Neural progenitor cell (in vitro differentiated cells): ENCODE measurements around the gene PAEP. TPM values are rescaled to one million over a fixed set of nuclear protein-coding genes. Genes with fewer than 3 reads are reported as not detected.
"Not testable (repeated sequence)": the region's sequence is repeated elsewhere in the genome, so short reads cannot be mapped to it uniquely, and the experiment has no call there.

Experiments
- DNase-seq: peaks from one replicate; pipeline ENCODE4 v3.0.0-alpha.2; 2016; ENCODE audit warnings: low spot score
- H2AFZ ChIP-seq: fragments of 200-600 bp; sonication (generic); replicated peaks from 2 replicates; pipeline ENCODE4 v1.6.1; 2016; ENCODE audit warnings: antibody characterized with exemption
- H3F3A ChIP-seq: fragments of 200-600 bp; sonication (generic); 2 replicates; pipeline ENCODE4 v1.6.1; 2016; ENCODE audit warnings: antibody characterized with exemption, low read depth
- H3K27ac ChIP-seq: fragments of 200-600 bp; sonication (generic); 2 replicates; pipeline ENCODE4 v1.5.1; 2016; ENCODE audit warnings: mild to moderate bottlenecking
- H3K27me3 ChIP-seq: fragments of 200-600 bp; sonication (generic); 2 replicates; pipeline ENCODE4 v1.6.1; 2016; ENCODE audit warnings: mild to moderate bottlenecking, moderate library complexity
- H3K36me3 ChIP-seq: fragments of 200-600 bp; sonication (generic); 2 replicates; pipeline ENCODE4 v1.5.1; 2016
- H3K4me1 ChIP-seq: fragments of 200-600 bp; sonication (generic); 2 replicates; pipeline ENCODE4 v1.6.1; 2016; ENCODE audit warnings: mixed run types
- H3K4me2 ChIP-seq: fragments of 200-600 bp; sonication (generic); 2 replicates; pipeline ENCODE4 v1.6.1; 2016
- H3K4me3 ChIP-seq: fragments of 200-600 bp; sonication (generic); 2 replicates; pipeline ENCODE4 v1.5.1; 2016
- H3K79me2 ChIP-seq: fragments of 200-600 bp; sonication (generic); 2 replicates; pipeline ENCODE4 v1.6.1; 2016; ENCODE audit warnings: low read depth
- H3K9ac ChIP-seq: fragments of 200-600 bp; sonication (generic); 2 replicates; pipeline ENCODE4 v1.6.1; 2016
- H3K9me3 ChIP-seq: fragments of 200-600 bp; sonication (generic); 2 replicates; pipeline ENCODE4 v1.5.1; 2016; ENCODE audit warnings: low read depth
- H4K20me1 ChIP-seq: fragments of 200-600 bp; sonication (generic); 2 replicates; pipeline ENCODE4 v1.6.1; 2016; ENCODE audit warnings: low read depth
- H3K27ac Mint-ChIP-seq: 3 replicates; pipeline ENCODE4 v1.8.0; 2021; ENCODE audit warnings: mixed read lengths
- H3K27me3 Mint-ChIP-seq: 2 replicates; pipeline ENCODE4 v1.8.0; 2022; ENCODE audit warnings: low read depth, mild to moderate bottlenecking, inconsistent platforms, moderate library complexity, mixed read lengths; ENCODE audit not compliant: insufficient read depth
- H3K36me3 Mint-ChIP-seq: 3 replicates; pipeline ENCODE4 v1.8.0; 2021; ENCODE audit warnings: mixed read lengths
- H3K4me1 Mint-ChIP-seq: 3 replicates; pipeline ENCODE4 v1.8.0; 2021; ENCODE audit warnings: mixed read lengths
- H3K4me3 Mint-ChIP-seq: 3 replicates; pipeline ENCODE4 v1.8.0; 2021; ENCODE audit warnings: mild to moderate bottlenecking, moderate library complexity, mixed read lengths
- H3K9me3 Mint-ChIP-seq: 3 replicates; pipeline ENCODE4 v1.8.0; 2020; ENCODE audit warnings: mixed read lengths
- CTCF ChIP-seq: fragments of 200-600 bp; sonication (generic); IDR thresholded peaks from 2 replicates; pipeline ENCODE4 v1.5.1; 2017; ENCODE audit warnings: antibody characterized with exemption, mild to moderate bottlenecking
- EZH2 ChIP-seq: fragments of 200-600 bp; sonication (generic); IDR thresholded peaks from 2 replicates; pipeline ENCODE4 v1.6.1; 2017; ENCODE audit warnings: antibody characterized with exemption, mild to moderate bottlenecking, moderate library complexity
- EZH2phosphoT487 ChIP-seq: fragments of 200-600 bp; sonication (generic); IDR thresholded peaks from 2 replicates; pipeline ENCODE4 v1.6.1; 2017; ENCODE audit warnings: antibody characterized with exemption
- total RNA-seq: library from RNA; depleted of rRNA; stranded (reverse); fragments of >200 nt; gene quantifications from 2 replicates; pipeline ENCODE4 v1.2.3, GENCODE V29; 2015; ENCODE audit warnings: low replicate concordance

PAEP gene
- total RNA-seq, 1 donor from 2014 or later, result not detected

- Histone ChIP-seq H3F3A (no peaks in the 10 kb centered on the region), H3K9me3 (no peaks in the 10 kb centered on the region), H3K4me3 (no peak overlapping the region), H3K36me3 (no peaks in the 10 kb centered on the region), H3K4me1 (no peaks in the 10 kb centered on the region), H3K27me3 (no peaks in the 10 kb centered on the region), H3K27ac (no peak overlapping the region), H3K79me2 (no peaks in the 10 kb centered on the region), H3K4me2 (no peak overlapping the region), H3K9ac (no peak overlapping the region), H2AFZ (peak overlapping the region; percentile 46), H4K20me1 (no peaks in the 10 kb centered on the region)
- TF ChIP-seq EZH2 (no peak), EZH2phosphoT487 (no peak), CTCF (no peak)
- Mint-ChIP-seq H3K4me1 (peaks cover 3% of the 10 kb centered on the region), H3K9me3 (no peaks in the 10 kb centered on the region), H3K27me3 (peaks cover 7% of the 10 kb centered on the region), H3K27ac (no peak overlapping the region), H3K4me3 (no peak overlapping the region), H3K36me3 (no peaks in the 10 kb centered on the region)
- peak; percentile 31 for DNase-seq
These were observed 34.6 kb upstream of the PAEP start for GRCh38 chr9:135526730-135527571.

- H3K9me3 Mint-ChIP-seq, H3K27me3 ChIP-seq, DNase-seq, H3K27me3 Mint-ChIP-seq, H3K79me2 ChIP-seq, H3K27ac Mint-ChIP-seq, H3K27ac ChIP-seq, H3K4me2 ChIP-seq, H3K4me3 ChIP-seq, H3K4me3 Mint-ChIP-seq, H4K20me1 ChIP-seq, H3K36me3 Mint-ChIP-seq, H3F3A ChIP-seq, H3K9me3 ChIP-seq, H2AFZ ChIP-seq, H3K36me3 ChIP-seq, H3K9ac ChIP-seq, H3K4me1 Mint-ChIP-seq, H3K4me1 ChIP-seq: not testable (repeated sequence)
These were observed 32.6 kb upstream of the PAEP start for GRCh38 chr9:135528842-135529435.

- H3K9ac ChIP-seq, result no peak overlapping the region
- H3K27me3 Mint-ChIP-seq, result peaks cover 9% of the 10 kb centered on the region
- H3K4me3 ChIP-seq, result no peak overlapping the region
- H2AFZ ChIP-seq, result no peak overlapping the region
- H3K36me3 ChIP-seq, result no peaks in the 10 kb centered on the region
- no peak overlapping the region for H3K27ac ChIP-seq
- no peaks in the 10 kb centered on the region for H3K9me3 Mint-ChIP-seq
- H3K4me1 ChIP-seq, result no peaks in the 10 kb centered on the region
- H3K36me3 Mint-ChIP-seq, result no peaks in the 10 kb centered on the region
- no peak overlapping the region for H3K4me3 Mint-ChIP-seq
- H3K79me2 ChIP-seq, result no peaks in the 10 kb centered on the region
- H3K9me3 ChIP-seq, result no peaks in the 10 kb centered on the region
- no peak overlapping the region for H3K27ac Mint-ChIP-seq
- no peaks in the 10 kb centered on the region for H3F3A ChIP-seq
- TF ChIP-seq EZH2phosphoT487, result no peak
- TF ChIP-seq EZH2, result no peak
- TF ChIP-seq CTCF, result no peak
- H3K4me1 Mint-ChIP-seq, result no peaks in the 10 kb centered on the region
- H4K20me1 ChIP-seq, result no peaks in the 10 kb centered on the region
- H3K27me3 ChIP-seq, result no peaks in the 10 kb centered on the region
- DNase-seq, result no peak
- H3K4me2 ChIP-seq, result no peak overlapping the region
These were observed 31.4 kb upstream of the PAEP start for GRCh38 chr9:135530146-135530545.

- no peak for DNase-seq
- no peak overlapping the region for H2AFZ ChIP-seq
- no peak overlapping the region for H3K27ac Mint-ChIP-seq
- H3K4me3 ChIP-seq, result no peak overlapping the region
- H3K27me3 Mint-ChIP-seq, result peaks cover 11% of the 10 kb centered on the region
- no peaks in the 10 kb centered on the region for H3K36me3 Mint-ChIP-seq
- no peaks in the 10 kb centered on the region for H3K9me3 Mint-ChIP-seq
- no peaks in the 10 kb centered on the region for H3K36me3 ChIP-seq
- no peak overlapping the region for H3K9ac ChIP-seq
- no peak overlapping the region for H3K4me3 Mint-ChIP-seq
- no peaks in the 10 kb centered on the region for H4K20me1 ChIP-seq
- no peak overlapping the region for H3K27ac ChIP-seq
- no peaks in the 10 kb centered on the region for H3F3A ChIP-seq
- no peak for TF ChIP-seq EZH2
- no peak for TF ChIP-seq CTCF
- no peak for TF ChIP-seq EZH2phosphoT487
- H3K4me2 ChIP-seq, result no peak overlapping the region
- H3K4me1 ChIP-seq, result no peaks in the 10 kb centered on the region
- H3K27me3 ChIP-seq, result no peaks in the 10 kb centered on the region
- no peaks in the 10 kb centered on the region for H3K9me3 ChIP-seq
- no peaks in the 10 kb centered on the region for H3K79me2 ChIP-seq
- no peaks in the 10 kb centered on the region for H3K4me1 Mint-ChIP-seq
These were observed 30.5 kb upstream of the PAEP start for GRCh38 chr9:135531096-135531495.
